ENCODE measurements around the gene IDE. TPM values are rescaled to one million over a fixed set of nuclear protein-coding genes. Genes with fewer than 3 reads are reported as not detected.
"Not testable (repeated sequence)": the region's sequence is repeated elsewhere in the genome, so short reads cannot be mapped to it uniquely, and the experiment has no call there.

Gene IDE
- total RNA-seq, 2 experiments from 2014 or later: 37.6 to 41.7 TPM

GRCh38 chr10:92573091-92573797 is 649 bp downstream of the IDE start:
- peak overlapping the region; percentile 65 for H3K27ac Mint-ChIP-seq
- no peaks in the 10 kb centered on the region for H3K27me3 Mint-ChIP-seq

DNA sequence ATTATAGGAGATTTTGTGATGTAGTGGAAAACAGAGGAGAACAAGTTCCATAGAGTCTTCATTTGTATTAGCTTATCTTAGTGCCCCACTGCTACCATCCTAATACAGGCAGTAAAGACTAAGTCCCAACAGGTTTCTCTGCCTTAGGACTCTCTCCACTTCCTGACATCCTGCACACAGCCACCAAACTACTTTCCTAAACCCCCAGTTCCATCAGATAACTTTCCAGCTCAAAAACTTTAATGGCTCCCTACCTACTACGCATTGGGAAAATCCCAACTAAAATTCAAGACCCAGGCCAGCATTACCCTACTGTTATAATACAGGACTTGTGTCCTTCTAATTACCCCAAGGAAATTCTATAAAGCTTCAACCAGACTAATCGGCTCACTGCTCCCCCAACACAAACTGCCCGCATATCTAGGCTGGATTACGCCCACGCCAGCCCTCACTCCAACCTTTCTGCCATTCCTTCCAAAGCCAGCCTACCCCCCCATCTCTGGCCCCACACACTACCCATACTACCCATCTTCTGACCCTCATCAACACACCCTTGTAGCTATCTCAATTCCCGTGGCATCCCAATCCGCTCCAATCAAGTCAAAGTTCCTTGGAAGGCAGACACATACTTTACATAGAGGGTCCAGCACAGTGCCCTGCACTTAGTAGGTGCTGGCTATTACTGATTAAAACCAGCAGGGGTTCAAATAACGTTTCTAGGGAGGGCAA is 1.4 kb downstream of the IDE start:
- H3K36me3 Mint-ChIP-seq: peaks cover 5% of the 10 kb centered on the region
- H3K27me3 Mint-ChIP-seq: no peaks in the 10 kb centered on the region
- H3K4me3 Mint-ChIP-seq: peak overlapping the region; percentile 74
- H3K9me3 Mint-ChIP-seq: no peaks in the 10 kb centered on the region
- no peak for DNase-seq
- peaks cover 43% of the 10 kb centered on the region for H3K4me1 Mint-ChIP-seq
- H3K27ac Mint-ChIP-seq: peak overlapping the region; percentile 65

More at GRCh38 chr10:92573091-92573797, 649 bp downstream of the IDE start:
- peaks cover 38% of the 10 kb centered on the region for H3K4me1 Mint-ChIP-seq
- no peaks in the 10 kb centered on the region for H3K9me3 Mint-ChIP-seq
- DNase-seq: peak; percentile 52
- peaks cover 5% of the 10 kb centered on the region for H3K36me3 Mint-ChIP-seq
- peak overlapping the region; percentile 74 for H3K4me3 Mint-ChIP-seq

- Mint-ChIP-seq H3K9me3 (no peaks in the 10 kb centered on the region), H3K36me3 (peaks cover 5% of the 10 kb centered on the region), H3K27ac (no peak overlapping the region), H3K4me3 (no peak overlapping the region), H3K4me1 (peaks cover 46% of the 10 kb centered on the region), H3K27me3 (no peaks in the 10 kb centered on the region)
- no peak for DNase-seq
Observed at GRCh38 chr10:92571649-92572048, 2.2 kb downstream of the IDE start.

DNA sequence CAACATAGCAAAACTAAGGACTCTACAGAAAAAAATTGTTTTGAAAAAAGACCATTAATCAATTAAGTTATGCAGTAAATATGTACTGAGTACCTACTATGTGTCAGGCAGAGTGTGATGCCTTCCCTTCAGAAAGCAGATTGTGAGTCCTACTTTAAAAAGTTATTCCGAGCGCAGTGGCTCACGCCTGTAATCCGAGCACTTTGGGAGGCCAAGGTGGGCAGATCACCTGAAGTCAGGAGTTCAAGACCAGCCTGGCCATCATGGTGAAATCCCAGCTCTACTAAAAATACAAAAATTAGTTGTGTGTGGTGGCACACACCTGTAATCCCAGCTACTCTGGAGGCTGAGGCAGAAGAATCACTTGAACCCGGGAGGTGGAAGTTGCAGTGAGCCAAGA is 4.2 kb downstream of the IDE start:
- peaks cover 33% of the 10 kb centered on the region for H3K4me1 Mint-ChIP-seq
- H3K4me3 Mint-ChIP-seq, DNase-seq, H3K27me3 Mint-ChIP-seq, H3K9me3 Mint-ChIP-seq, H3K27ac Mint-ChIP-seq: not testable (repeated sequence)
- peaks cover 14% of the 10 kb centered on the region for H3K36me3 Mint-ChIP-seq

DNA sequence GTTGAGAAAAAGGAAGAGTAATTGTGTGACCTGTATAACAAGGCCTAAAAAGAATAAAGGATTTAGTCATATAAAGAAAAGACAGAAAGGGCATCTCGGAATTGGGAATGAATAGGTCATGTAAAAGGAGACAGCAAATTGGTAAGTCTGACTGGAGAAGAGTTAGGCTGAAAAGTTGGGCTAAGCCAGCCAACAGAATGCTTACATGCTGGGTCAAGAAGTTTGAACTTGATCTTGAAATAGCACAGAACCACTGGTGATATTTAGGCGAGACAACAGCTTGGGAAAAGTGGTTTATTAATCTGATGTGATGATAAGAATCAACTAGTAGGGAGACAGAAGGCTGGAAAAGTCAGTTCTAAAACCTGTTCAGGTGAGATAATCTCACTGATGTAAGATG is 4.8 kb downstream of the IDE start:
- Mint-ChIP-seq H3K4me3 (no peak overlapping the region), H3K4me1 (peaks cover 31% of the 10 kb centered on the region), H3K27ac (no peak overlapping the region)

GRCh38 chr10:92567952-92568600 is 5.8 kb downstream of the IDE start:
- no peaks in the 10 kb centered on the region for H3K27me3 Mint-ChIP-seq
- peaks cover 19% of the 10 kb centered on the region for H3K36me3 Mint-ChIP-seq
- peaks cover 33% of the 10 kb centered on the region for H3K4me1 Mint-ChIP-seq
- DNase-seq: no peak
- no peaks in the 10 kb centered on the region for H3K9me3 Mint-ChIP-seq
- no peak overlapping the region for H3K27ac Mint-ChIP-seq
- no peak overlapping the region for H3K4me3 Mint-ChIP-seq

More for the DNA sequence above, 4.8 kb downstream of the IDE start:
- DNase-seq: no peak
- Mint-ChIP-seq H3K9me3 (no peaks in the 10 kb centered on the region), H3K36me3 (peaks cover 16% of the 10 kb centered on the region), H3K27me3 (no peaks in the 10 kb centered on the region)

DNA sequence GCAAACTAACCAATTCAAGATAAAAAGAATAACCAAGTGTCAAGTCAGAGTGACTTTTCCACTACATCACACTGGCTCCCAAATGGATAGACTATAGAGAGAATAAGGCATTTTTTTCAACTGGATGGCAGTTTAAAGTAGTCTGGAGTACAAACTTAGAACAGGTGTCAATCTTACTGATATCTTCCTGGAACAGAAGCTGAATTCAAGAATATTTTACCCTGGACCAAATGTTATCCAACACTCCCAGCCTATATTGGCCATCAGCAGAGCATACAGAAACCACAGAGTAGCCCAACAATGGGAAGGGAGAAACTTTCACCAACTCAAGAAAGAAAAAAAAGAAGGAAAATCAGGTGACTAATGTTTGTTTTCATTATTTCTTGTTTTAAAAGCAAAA is 11.5 kb downstream of the IDE start:
- Mint-ChIP-seq H3K36me3 (peaks cover 54% of the 10 kb centered on the region), H3K27ac (no peak overlapping the region)

DNA sequence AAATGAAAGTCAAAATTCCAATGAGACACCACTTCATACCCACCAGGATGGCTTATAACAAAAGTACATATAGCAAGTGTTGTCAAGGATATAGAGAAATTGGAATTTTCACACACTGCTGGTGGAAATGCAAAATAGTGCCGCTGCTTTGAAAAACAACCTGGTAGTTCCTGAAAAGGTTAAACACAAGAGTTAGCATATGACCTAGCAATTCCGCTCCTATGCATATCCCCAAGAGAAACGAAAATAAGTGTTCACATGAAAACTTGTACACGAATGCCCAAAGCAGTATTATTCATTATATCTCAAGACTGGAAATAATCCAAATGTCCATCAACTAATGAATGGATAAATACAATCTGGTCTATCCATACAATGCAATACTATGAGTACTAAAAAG is 14.8 kb downstream of the IDE start:
- Mint-ChIP-seq H3K27ac (no peak overlapping the region), H3K9me3 (peaks cover 11% of the 10 kb centered on the region), H3K36me3 (peaks cover 72% of the 10 kb centered on the region), H3K4me1 (peaks cover 10% of the 10 kb centered on the region), H3K27me3 (no peaks in the 10 kb centered on the region), H3K4me3 (no peak overlapping the region)
- no peak for DNase-seq

More for the DNA sequence above, 11.5 kb downstream of the IDE start:
- Mint-ChIP-seq H3K4me1 (peaks cover 13% of the 10 kb centered on the region), H3K4me3 (no peak overlapping the region), H3K9me3 (peaks cover 11% of the 10 kb centered on the region), H3K27me3 (no peaks in the 10 kb centered on the region)
- no peak for DNase-seq

GRCh38 chr10:92553959-92554358 is 19.9 kb downstream of the IDE start:
- Mint-ChIP-seq H3K36me3 (peaks cover 65% of the 10 kb centered on the region), H3K4me1 (peaks cover 3% of the 10 kb centered on the region), H3K9me3 (peaks cover 8% of the 10 kb centered on the region), H3K4me3 (no peak overlapping the region), H3K27me3 (no peaks in the 10 kb centered on the region), H3K27ac (no peak overlapping the region)
- no peak for DNase-seq

- Mint-ChIP-seq H3K4me1 (peaks cover 3% of the 10 kb centered on the region), H3K27me3 (no peaks in the 10 kb centered on the region), H3K27ac (no peak overlapping the region), H3K4me3 (no peak overlapping the region), H3K9me3 (peaks cover 8% of the 10 kb centered on the region), H3K36me3 (peaks cover 58% of the 10 kb centered on the region)
- DNase-seq: no peak
Observed at GRCh38 chr10:92552310-92552709, 21.6 kb downstream of the IDE start.

DNA sequence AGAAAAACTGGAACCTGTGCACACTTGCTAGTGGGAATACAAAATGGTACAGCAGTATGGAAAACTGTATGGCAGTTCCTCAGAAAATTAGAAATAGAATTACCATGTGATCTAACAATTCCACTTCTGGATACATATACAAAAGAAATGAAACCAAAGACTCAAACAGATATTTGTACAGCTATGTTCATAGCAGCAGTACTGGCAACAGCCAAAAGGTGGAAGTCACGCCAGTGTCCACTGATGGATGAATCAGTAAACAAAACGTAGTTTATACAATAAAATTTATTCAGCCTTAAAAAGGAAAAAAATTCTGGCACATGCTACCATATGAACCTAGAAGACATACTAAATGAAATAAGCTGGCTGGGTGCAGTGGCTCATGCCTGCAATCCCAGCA is 23.0 kb downstream of the IDE start:
- peaks cover 3% of the 10 kb centered on the region for H3K4me1 Mint-ChIP-seq
- H3K27me3 Mint-ChIP-seq: no peaks in the 10 kb centered on the region
- no peak overlapping the region for H3K27ac Mint-ChIP-seq
- no peak overlapping the region for H3K4me3 Mint-ChIP-seq
- DNase-seq: no peak
- peaks cover 8% of the 10 kb centered on the region for H3K9me3 Mint-ChIP-seq
- H3K36me3 Mint-ChIP-seq: peaks cover 49% of the 10 kb centered on the region

DNA sequence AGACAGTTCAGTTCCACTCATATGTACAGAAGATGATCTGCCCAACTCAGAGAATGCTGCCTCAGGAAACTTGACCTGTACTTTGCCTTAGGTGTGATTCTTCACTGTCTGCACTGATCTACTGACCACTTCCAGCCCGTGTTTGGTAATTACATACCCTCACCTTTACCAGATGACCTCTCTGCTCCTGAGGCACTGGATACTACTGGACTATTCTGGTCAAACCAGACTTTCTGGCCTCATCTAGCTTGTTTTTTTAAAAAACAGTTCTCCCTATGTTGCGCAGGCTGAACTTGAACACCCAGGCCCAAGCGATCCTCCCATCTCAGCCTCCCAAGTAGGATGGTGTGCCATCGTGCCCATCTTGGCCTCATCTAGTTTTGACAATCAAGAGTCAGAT is 26.2 kb downstream of the IDE start:
- no peak for DNase-seq
- no peaks in the 10 kb centered on the region for H3K27me3 Mint-ChIP-seq
- H3K36me3 Mint-ChIP-seq: peaks cover 19% of the 10 kb centered on the region
- no peaks in the 10 kb centered on the region for H3K9me3 Mint-ChIP-seq
- H3K4me1 Mint-ChIP-seq: peaks cover 25% of the 10 kb centered on the region
- H3K27ac Mint-ChIP-seq: no peak overlapping the region
- no peak overlapping the region for H3K4me3 Mint-ChIP-seq

DNA sequence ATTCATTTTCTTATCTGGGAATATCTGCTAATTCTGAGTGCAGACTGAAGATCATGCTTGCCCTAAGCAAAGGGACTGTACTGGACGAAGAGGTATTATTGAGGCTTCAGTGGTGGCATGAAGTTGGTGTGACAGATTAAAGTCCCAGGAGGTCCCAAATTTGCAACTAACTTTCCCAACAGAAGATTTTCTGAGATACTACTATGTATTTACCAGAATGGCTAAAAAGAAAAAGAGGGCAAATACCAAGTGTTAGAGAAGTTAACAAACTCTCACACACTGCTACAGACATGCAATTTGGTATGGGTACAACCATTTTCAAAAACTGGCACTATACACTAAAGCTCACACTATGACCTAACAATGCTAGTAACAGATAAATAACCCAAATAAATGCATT is 28.3 kb downstream of the IDE start:
- Mint-ChIP-seq H3K4me1 (peaks cover 31% of the 10 kb centered on the region), H3K27ac (no peak overlapping the region), H3K9me3 (no peaks in the 10 kb centered on the region), H3K27me3 (no peaks in the 10 kb centered on the region), H3K4me3 (no peak overlapping the region), H3K36me3 (peaks cover 10% of the 10 kb centered on the region)
- DNase-seq: no peak

- Mint-ChIP-seq H3K27ac (no peak overlapping the region), H3K27me3 (no peaks in the 10 kb centered on the region), H3K4me3 (no peak overlapping the region), H3K36me3 (peaks cover 10% of the 10 kb centered on the region), H3K9me3 (no peaks in the 10 kb centered on the region), H3K4me1 (peaks cover 33% of the 10 kb centered on the region)
- no peak for DNase-seq
Observed at GRCh38 chr10:92544296-92544695, 29.6 kb downstream of the IDE start.

GRCh38 chr10:92542458-92542857 is 31.4 kb downstream of the IDE start:
- H3K27me3 Mint-ChIP-seq: no peaks in the 10 kb centered on the region
- H3K4me1 Mint-ChIP-seq: peaks cover 37% of the 10 kb centered on the region
- no peak overlapping the region for H3K27ac Mint-ChIP-seq
- peaks cover 6% of the 10 kb centered on the region for H3K36me3 Mint-ChIP-seq
- DNase-seq: no peak
- H3K4me3 Mint-ChIP-seq: no peak overlapping the region
- no peaks in the 10 kb centered on the region for H3K9me3 Mint-ChIP-seq

All from activated naive CD8-positive, alpha-beta T cell treated with anti-CD3 and anti-CD28 coated beads for 36 hours (primary cell).